Measurements from ENCODE around the gene BCAM. TPM values are rescaled to one million over a fixed set of nuclear protein-coding genes. Genes with fewer than 3 reads are reported as not detected.
"Not testable (repeated sequence)": the region's sequence is repeated elsewhere in the genome, so short reads cannot be mapped to it uniquely, and the experiment has no call there.

Gene BCAM
- polyA plus RNA-seq (ENCODE audit: insufficient read length) = 201 TPM

GRCh38 chr19:44808463-44809371, at the start of gene BCAM:
TSS of gene BCAM (plus strand) at chr19:44809103. CDS start at chr19:44809125, 22 bp downstream.
- DNase-seq (ENCODE audit: low read depth) = no peak

DNA sequence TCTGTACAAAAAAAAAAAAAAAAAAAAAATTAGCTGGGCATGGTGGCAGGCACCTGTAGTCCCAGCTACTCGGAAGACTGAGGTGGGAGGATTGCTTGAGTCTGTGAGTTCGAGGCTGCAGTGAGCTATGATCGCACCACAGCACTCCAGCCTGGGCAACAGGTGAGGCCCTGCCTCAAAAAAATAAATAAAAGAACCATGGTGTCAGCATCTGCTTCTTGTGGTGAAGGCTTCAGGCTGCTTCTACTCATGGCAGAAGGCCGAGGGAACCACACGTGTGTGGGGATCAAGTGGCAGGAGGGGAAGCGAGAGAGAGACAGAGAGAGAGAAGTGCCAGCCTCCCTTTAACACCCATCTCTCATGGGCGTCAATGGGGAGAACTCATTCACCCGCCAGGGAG, 46.9 kb upstream of the BCAM start:
- no peak for DNase-seq (ENCODE audit: low read depth)

- no peak for DNase-seq (ENCODE audit: low read depth)
Measured at GRCh38 chr19:44765033-44765948, 43.6 kb upstream of the BCAM start.

DNA sequence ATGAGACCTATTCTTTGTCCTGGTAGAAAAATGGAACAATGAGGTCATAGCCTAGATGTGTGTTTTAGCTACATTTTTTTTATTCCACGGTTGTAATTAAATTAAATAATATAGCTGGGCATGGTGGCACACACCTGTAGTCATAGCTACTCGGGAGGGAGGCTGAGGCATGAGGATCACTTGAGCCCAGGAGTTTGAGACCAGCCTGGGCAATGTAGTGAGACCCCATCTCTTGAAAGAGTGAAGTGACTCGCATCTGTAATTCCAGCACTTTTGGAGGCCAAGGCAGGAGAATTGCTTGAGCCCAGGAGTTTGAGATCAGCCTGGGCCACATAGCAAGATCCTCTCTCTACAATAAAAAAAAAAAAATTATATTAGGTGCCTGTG, 43.0 kb upstream of the BCAM start:
- DNase-seq (ENCODE audit: low read depth) = no peak

- no peak for DNase-seq (ENCODE audit: low read depth)
Measured at GRCh38 chr19:44767295-44768180, 41.4 kb upstream of the BCAM start.

DNA sequence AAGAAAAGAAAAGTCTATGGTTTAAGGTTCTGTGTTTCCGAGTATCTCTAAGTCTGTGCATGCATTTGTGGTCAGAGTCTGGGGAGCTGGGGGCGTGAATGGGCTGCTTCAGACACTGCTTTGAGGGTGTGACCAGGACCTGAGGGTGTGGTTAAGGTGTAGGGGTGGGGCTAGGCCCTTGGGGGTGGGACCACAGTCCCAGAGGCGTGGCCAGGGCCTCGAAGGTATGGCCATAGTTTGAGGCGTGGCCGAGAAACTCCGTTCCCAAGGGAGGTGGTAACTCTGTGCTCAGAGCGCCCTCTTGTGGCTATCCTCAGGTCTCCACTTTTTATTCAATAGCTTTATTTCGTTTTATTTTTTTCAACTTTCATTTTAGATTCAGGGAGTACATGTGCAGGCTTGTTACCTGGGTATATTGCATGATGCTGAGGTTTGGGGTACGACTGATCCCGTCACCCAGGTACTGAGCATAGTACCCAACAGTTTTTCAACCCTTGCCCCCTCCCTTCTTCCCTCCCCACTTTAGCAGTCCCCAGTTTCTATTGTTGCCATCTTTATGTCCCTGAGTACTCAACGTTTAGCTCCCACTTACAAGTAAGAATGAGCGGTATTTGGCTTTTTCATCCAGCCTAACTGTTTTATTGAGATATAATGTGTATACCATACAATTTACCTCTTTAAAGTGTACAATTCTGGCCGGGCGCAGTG, 38.2 kb upstream of the BCAM start:
- no peak for DNase-seq (ENCODE audit: low read depth)

GRCh38 chr19:44772144-44772543, 36.8 kb upstream of the BCAM start:
- DNase-seq (ENCODE audit: low read depth) = not testable (repeated sequence)

DNA sequence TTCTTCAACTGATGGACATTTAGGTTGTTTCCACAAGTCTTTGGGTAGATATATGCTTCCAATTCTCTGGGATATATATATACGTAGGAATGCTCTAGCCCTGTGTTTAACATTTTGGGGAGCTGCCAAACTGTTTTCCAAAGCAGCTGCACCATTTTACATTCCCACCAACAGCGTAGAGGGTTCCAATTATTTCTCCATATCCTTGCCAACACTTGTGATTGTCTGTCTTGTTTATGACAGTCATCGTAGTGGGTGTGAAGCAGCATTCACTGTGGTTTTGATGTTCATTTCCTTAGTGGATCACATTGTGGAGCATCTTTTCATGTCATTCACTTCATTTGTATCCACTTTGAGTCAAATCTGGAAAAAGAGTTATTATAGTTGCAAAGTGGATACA, 35.9 kb upstream of the BCAM start:
- DNase-seq (ENCODE audit: low read depth) = no peak

DNA sequence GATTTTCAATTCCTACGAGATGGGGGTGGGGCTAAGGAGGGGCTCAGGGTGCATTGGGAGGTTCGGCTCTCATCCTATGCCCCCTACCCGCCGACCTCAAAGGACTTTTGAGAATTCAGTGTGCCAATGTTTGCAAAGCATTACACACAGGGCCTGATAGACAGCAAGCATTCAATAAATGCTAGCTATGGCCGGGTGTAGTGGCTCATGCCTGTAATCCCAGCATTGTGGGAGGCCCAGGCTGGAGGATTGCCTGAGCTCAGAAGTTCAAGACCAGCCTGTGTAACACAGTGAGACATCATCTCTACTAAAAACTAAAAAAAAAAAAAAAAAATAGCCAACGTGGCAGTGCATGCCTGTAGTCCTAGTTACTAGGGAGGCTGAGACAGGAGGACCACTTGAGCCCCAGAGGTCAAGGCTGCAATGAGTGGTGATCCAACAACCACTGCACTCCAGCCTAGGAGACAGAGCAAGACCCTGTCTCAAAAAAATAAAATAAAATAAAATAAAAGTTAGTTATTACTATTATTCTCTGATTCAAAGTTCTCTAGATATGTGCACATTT, 33.1 kb upstream of the BCAM start:
- no peak for DNase-seq (ENCODE audit: low read depth)

DNA sequence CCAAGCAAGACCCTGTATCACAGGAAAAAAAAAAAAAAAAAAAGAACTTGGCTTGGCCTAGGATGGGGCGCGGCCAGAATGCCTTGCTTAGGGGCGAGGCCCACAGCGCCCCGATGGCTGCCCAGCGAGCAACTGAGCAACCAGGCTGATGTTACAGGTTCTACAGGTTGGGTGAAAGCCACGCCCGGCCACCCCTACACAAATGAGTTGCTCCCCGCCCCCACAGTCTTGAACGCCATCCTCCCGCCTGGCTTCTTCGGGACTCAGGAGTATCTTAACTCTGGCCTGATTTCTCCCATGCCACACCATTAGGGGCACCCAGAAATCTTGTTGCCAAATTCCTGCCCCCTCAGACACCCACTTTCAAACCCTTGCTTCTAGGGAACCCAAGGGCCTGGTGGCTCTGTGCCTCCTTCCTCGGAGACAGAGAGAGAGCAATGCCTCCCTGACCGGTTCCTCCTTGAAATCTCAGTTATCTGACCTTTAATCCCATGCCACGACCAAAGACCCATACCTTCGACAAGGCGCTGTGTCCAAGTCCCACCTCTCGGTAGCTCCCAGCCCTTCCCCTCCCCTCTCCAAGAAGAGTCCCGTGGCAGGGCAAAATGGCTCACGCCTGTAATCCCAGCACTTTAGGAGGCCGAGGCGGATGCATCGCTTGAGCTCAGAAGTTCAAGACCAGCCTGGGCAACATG, 32.4 kb upstream of the BCAM start:
- no peak for DNase-seq (ENCODE audit: low read depth)

- DNase-seq (ENCODE audit: low read depth) = no peak
Measured at GRCh38 chr19:44777715-44778347, 31.1 kb upstream of the BCAM start, which contains the start of gene CBLC. TSS of gene CBLC (plus strand) at chr19:44777890. CDS start at chr19:44777932, 42 bp downstream.

DNA sequence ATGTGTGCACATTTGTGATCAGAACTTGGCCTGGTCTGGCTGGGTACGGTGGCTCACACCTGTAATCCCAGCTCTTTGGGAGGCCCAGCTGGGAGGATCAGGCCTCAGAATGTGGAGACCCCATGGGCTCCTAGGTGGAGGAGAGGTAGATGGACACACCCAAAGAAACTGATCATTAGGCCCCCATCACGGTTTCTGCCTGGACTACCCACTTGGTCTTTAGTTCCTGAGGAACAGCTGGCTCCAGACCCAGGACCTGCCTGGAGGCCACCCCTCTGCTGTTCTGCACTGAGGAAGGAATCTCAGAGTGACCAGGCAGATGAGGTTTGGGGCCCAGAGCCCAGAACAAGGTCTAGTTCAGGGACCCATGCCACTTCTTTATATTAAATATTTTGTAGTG, 29.8 kb upstream of the BCAM start:
- DNase-seq (ENCODE audit: low read depth) = no peak

DNA sequence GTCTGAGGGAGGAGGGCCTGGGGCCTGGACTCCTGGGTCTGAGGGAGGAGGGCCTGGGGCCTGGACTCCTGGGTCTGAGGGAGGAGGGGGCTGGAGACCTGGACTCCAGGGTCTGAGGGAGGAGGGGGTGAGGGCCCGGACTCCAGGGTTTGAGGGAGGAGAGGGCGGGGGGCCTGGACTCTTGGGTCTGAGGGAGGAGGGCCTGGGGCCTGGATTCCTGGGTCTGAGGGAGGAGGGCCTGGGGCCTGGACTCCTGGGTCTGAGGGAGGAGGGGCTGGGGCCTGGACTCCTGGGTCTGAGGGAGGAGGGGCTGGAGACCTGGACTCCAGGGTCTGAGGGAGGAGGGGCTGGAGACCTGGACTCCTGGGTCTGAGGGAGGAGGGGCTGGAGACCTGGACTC, 27.2 kb upstream of the BCAM start:
- DNase-seq (ENCODE audit: low read depth) = not testable (repeated sequence)

DNA sequence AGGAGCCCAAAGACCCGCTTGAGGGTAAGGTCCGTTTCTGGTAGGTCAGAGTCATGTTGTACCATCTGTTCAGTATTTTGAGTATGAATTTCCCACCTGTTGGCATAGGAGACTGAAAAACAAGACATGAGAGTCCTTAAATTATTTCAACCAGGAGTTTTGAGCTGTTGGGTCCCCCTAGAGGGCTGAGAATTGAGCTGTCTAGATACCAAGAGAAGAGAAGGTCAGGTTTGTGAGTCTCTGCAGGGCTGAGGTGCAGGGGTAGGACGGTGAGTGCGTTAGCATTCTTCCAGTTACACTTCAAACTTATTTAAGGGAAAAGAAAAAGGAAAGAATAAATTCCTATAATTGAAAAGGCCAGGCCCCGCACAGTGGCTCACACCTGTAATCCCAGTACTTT, 26.2 kb upstream of the BCAM start:
- no peak for DNase-seq (ENCODE audit: low read depth)

GRCh38 chr19:44783545-44783944, 25.4 kb upstream of the BCAM start:
- DNase-seq (ENCODE audit: low read depth) = no peak

DNA sequence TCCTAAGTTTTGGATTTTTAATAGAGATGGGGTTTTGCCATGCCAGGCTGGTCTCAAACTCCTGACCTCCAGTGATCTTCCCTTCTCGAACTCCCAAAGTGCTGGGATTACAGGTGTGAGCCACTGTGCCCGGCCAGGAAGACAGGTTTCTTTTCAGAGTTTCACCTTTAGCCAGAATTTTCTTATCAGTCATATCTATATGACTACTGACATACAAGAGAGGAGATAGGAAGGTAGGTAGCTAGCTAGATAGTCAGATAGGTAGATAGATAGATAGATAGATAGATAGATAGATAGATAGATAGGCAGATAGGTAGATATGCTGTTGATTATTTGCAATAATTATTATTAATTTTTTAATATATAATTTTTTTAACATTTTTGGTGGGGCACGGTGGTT, 23.6 kb upstream of the BCAM start:
- no peak for DNase-seq (ENCODE audit: low read depth)

GRCh38 chr19:44785993-44786392, 22.9 kb upstream of the BCAM start:
- DNase-seq (ENCODE audit: low read depth) = no peak

- DNase-seq (ENCODE audit: low read depth) = no peak
Measured at GRCh38 chr19:44788971-44789370, 19.9 kb upstream of the BCAM start.

DNA sequence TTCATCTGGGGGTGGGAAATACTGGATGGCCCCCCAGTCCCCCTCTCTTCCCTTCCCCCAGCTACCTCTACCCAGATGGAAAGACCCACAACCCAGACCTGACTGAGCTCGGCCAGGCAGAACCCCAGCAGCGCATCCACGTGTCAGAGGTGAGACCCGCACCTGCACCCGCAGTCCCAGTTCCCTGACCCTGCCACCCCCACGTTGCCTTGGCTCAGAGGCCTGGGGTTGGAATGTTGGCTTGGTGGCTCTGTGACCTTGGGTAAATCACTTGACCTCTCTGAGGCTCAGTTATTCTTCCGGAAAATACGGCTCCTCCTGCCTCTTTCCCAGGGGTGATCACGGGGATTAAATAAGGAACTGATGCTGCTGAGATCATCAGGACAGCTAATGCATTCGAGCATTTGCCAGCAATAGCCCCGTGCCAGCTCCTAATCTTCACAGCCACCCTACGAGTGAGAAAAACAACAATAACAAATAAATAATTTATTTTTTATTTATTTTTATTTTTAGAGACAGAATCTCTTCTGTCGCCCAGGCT, 18.9 kb upstream of the BCAM start:
- DNase-seq (ENCODE audit: low read depth) = no peak
